GM13976 (cell line): ENCODE results near the gene ABCB9.

Source experiments
- DNase-seq: peaks from one replicate; pipeline ENCODE4 v3.0.0; 2012; ENCODE audit warnings: low spot score
- in situ Hi-C: fragments of 300-500 bp; cut with MboI; formaldehyde crosslinking; loops from one replicate; pipeline ENCODE4 v1.12.0; 2022; ENCODE audit warnings: low sequenced_read_pairs, mixed read lengths, inconsistent platforms; ENCODE audit not compliant: unreplicated experiment
- TF ChIP-seq, protein P1 (sequence below): IDR thresholded peaks from 2 replicates; pipeline ENCODE4 v1.5.1; 2012; ENCODE audit warnings: borderline replicate concordance, mild to moderate bottlenecking; ENCODE audit not compliant: insufficient read depth; ENCODE audit errors: extremely low read depth, missing control alignments, control extremely low read depth

ABCB9 gene

DNA sequence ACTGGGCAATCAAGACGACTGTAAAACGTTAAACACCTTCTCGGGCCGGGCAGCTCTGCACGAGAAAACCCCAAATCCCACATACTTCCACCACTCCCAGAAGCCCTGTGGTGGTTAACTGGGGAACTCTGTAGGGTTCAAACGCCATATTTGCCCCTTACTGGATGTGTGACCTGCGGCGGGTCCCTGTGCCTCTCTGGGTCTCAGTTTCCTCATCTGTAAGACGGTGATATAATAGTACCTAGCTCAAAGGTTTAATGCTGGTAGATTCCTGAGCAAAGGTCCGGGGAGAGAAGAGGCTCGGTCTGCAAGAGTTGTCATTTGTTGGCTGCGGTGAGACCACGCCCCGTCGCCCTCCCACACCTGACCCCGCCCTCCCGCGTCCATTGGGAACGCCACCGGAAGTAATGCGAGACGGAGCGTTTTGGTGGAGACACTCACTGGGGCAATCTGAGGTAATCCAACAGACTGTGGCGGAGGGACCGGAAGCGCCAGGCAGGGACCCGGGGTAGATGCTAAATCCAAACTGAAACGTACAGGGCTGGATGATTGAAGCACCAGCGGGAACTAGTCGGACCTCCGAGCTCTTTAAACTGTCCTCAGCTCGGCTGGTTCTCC is 8.1 kb upstream of the ABCB9 start:
- peak; percentile 94 for DNase-seq
- in situ Hi-C loops: no loop called here
- TF ChIP-seq, protein P1, sequence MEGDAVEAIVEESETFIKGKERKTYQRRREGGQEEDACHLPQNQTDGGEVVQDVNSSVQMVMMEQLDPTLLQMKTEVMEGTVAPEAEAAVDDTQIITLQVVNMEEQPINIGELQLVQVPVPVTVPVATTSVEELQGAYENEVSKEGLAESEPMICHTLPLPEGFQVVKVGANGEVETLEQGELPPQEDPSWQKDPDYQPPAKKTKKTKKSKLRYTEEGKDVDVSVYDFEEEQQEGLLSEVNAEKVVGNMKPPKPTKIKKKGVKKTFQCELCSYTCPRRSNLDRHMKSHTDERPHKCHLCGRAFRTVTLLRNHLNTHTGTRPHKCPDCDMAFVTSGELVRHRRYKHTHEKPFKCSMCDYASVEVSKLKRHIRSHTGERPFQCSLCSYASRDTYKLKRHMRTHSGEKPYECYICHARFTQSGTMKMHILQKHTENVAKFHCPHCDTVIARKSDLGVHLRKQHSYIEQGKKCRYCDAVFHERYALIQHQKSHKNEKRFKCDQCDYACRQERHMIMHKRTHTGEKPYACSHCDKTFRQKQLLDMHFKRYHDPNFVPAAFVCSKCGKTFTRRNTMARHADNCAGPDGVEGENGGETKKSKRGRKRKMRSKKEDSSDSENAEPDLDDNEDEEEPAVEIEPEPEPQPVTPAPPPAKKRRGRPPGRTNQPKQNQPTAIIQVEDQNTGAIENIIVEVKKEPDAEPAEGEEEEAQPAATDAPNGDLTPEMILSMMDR: no peak

GRCh38 chr12:122969676-122970075 is 3.4 kb upstream of the ABCB9 start:
- in situ Hi-C loops: no loop called here
- TF ChIP-seq, protein P1: no peak
- DNase-seq: no peak

- in situ Hi-C loops: no loop called here
- TF ChIP-seq, protein P1: no peak
- no peak for DNase-seq
Measured at GRCh38 chr12:122968104-122968503, 1.8 kb upstream of the ABCB9 start.

DNA sequence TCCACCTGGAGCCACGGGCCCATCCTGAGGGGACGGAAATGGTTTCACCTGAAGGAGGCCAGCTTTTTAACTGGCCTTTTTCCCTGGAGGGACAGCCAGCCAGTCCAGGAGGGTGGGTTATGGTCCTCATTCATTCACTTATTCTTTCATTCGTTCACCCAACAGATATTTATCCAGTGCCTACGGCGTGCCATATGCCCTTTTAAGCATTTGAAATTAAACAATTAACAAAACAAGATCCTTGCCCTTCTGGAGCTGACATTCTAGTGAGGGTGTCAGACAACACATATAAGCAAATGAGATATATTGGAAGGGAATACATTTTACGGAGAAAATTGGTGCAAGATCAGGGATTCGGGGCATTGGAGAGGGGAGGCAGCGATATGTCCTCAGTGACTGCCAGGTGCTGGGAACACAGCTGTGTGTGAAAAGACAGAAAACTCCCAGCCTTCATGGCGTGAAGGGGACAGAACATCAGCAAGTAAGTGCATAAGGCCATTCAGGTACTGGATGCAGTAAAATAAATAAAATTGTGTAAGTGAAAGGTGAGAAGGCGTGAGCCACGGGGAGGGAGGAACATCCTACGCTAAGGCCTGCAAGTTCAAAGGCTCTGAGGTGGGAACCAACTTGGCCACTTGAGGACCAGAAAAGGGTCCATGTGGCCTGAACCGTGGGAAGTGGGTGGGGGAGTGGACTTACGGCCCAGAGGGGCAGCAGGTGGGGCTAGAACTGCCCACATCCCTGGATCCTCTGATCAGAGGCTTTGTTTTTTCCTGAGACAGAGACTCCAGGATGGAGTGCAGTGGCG is 684 bp upstream of the ABCB9 start:
- in situ Hi-C loops: no loop called here
- TF ChIP-seq, protein P1: no peak
- DNase-seq: no peak

DNA sequence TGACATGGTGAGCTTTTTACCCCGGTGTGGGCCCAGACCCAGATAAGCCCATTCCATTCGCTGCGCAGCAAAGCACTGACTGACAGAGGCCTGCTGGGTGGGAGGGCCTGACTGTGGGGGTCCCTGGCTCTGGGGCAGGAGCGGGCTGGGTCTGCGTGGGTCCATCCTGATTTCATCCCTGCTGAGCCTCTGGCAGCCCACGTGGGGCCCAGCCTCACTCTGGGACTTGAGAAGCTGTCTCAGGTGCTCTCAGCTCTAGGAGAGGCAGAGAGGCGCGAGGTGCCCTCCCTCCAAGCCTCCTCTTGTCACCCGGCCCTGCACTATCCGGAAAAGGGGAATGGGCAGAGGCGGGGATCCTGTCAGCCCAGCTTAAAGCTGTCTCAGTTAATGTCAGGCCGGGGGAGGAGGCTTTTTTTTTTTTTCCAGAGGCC is 927 bp downstream of the ABCB9 start:
- no peak for DNase-seq
- TF ChIP-seq, protein P1: no peak
- in situ Hi-C loops: no loop called here

DNA sequence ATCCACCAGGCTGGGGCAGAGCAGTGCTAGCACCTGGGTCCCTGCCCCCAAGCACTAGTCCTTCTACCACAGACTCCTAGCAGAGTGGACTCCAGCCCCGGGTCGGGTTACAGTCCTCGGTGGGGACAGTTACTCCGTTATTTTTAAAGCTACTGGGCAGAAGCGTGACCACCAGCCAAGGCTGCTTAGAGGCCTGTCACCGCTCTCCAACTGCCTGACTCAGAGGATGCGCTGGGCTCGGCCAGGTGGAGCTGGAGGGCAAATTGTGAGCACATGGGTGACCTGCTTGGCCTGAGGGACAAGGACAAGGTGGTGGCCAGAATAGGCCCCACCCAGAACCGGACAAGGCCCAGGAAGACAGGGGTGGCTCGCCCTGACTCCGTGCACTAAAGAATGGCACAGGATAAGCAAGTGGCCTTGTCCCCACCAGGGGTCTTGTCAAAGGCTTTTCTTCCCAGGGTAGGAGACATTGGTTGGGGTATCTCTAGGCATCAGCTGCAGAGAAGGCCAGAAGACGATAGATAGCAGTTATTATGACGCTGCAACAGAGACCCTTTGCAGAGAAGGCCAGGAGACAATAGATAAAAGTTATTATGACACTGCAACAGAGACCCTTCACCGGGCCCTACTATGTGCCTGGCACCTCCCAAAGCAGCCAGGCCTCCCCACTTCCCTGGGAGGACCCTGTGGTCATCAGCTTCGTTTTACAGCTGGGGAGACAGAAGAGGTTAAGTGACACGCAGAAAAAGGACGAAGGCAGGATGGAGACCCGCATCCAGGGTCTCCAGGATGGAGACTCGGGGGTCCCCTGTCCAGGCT is 1.6 kb downstream of the ABCB9 start:
- no peak for DNase-seq

More for the DNA sequence above, 1.6 kb downstream of the ABCB9 start:
- in situ Hi-C loops: no loop called here
- TF ChIP-seq, protein P1: no peak
